Measurements from ENCODE around the gene ANKIB1.

Gene ANKIB1

GRCh38 chr7:92259062-92259461 lies 13.3 kb downstream of the ANKIB1 start:
- Histone ChIP-seq H3K4me3 (ENCODE audit: low read depth, low read length) (no peak overlapping the region), H3K27me3 (ENCODE audit: insufficient read depth, low read depth, severe bottlenecking) (no peaks in the 10 kb centered on the region), H3K9me3 (ENCODE audit: severe bottlenecking) (peaks cover 3% of the 10 kb centered on the region), H3K27ac (no peak overlapping the region), H3K36me3 (no peaks in the 10 kb centered on the region)
- DNase-seq = no peak
- no peak for TF ChIP-seq CTCF (IDR thresholded peaks at IDR 0.05; ENCODE audit: low read depth, low read length)

- Histone ChIP-seq H3K27me3 (ENCODE audit: insufficient read depth, low read depth, severe bottlenecking) (no peaks in the 10 kb centered on the region), H3K27ac (no peak overlapping the region), H3K4me3 (ENCODE audit: low read depth, low read length) (no peak overlapping the region), H3K9me3 (ENCODE audit: severe bottlenecking) (peaks cover 3% of the 10 kb centered on the region), H3K36me3 (no peaks in the 10 kb centered on the region)
- no peak for DNase-seq
- TF ChIP-seq CTCF (IDR thresholded peaks at IDR 0.05; ENCODE audit: low read depth, low read length) = no peak
Observed at GRCh38 chr7:92259610-92260247, 14.0 kb downstream of the ANKIB1 start.

- Histone ChIP-seq H3K4me3 (ENCODE audit: low read depth, low read length) (no peak overlapping the region), H3K36me3 (no peaks in the 10 kb centered on the region), H3K27me3 (ENCODE audit: insufficient read depth, low read depth, severe bottlenecking) (no peaks in the 10 kb centered on the region), H3K27ac (no peak overlapping the region), H3K9me3 (ENCODE audit: severe bottlenecking) (peaks cover 3% of the 10 kb centered on the region)
- TF ChIP-seq CTCF (IDR thresholded peaks at IDR 0.05; ENCODE audit: low read depth, low read length) = no peak
- DNase-seq = no peak
Observed at GRCh38 chr7:92260248-92260781, 14.5 kb downstream of the ANKIB1 start.

- no peak for TF ChIP-seq CTCF (IDR thresholded peaks at IDR 0.05; ENCODE audit: low read depth, low read length)
- no peak overlapping the region for H3K4me3 ChIP-seq (ENCODE audit: low read depth, low read length)
- no peaks in the 10 kb centered on the region for H3K27me3 ChIP-seq (ENCODE audit: insufficient read depth, low read depth, severe bottlenecking)
- H3K9me3 ChIP-seq (ENCODE audit: severe bottlenecking) = peaks cover 3% of the 10 kb centered on the region
- no peak overlapping the region for H3K27ac ChIP-seq
- no peak for DNase-seq
- H3K36me3 ChIP-seq = no peaks in the 10 kb centered on the region
Observed at GRCh38 chr7:92266415-92267241, 20.9 kb downstream of the ANKIB1 start.

- Histone ChIP-seq H3K27me3 (ENCODE audit: insufficient read depth, low read depth, severe bottlenecking) (no peaks in the 10 kb centered on the region), H3K9me3 (ENCODE audit: severe bottlenecking) (no peaks in the 10 kb centered on the region), H3K27ac (no peak overlapping the region), H3K36me3 (no peaks in the 10 kb centered on the region), H3K4me3 (ENCODE audit: low read depth, low read length) (no peak overlapping the region)
- TF ChIP-seq CTCF (IDR thresholded peaks at IDR 0.05; ENCODE audit: low read depth, low read length) = no peak
- DNase-seq = no peak
Observed at GRCh38 chr7:92268921-92269320, 23.1 kb downstream of the ANKIB1 start.

Data from WERI-Rb-1 (cell line).